Stimulated activated naive CD8-positive, alpha-beta T cell treated with anti-CD3 and anti-CD28 coated beads, Interleukin-15, Interleukin-2, amounts not matched to agents 100 U/mL and 50 U/mL, for 24 hours (primary cell): ENCODE data around the gene UBE2I.

Experiments
- ATAC-seq: fragments of 150-1000 bp; cut with Tn5 transposase; one replicate; pipeline ENCODE4 v1.10.0; 2021
- DNase-seq: peaks from one replicate; pipeline ENCODE4 v3.0.0; 2021

Gene UBE2I

GRCh38 chr16:1343428-1344242, 34.2 kb downstream of the UBE2I start:
- no peak for DNase-seq
- ATAC-seq = no peak

GRCh38 chr16:1344499-1344898, 35.1 kb downstream of the UBE2I start:
- no peak for DNase-seq
- ATAC-seq = no peak

DNA sequence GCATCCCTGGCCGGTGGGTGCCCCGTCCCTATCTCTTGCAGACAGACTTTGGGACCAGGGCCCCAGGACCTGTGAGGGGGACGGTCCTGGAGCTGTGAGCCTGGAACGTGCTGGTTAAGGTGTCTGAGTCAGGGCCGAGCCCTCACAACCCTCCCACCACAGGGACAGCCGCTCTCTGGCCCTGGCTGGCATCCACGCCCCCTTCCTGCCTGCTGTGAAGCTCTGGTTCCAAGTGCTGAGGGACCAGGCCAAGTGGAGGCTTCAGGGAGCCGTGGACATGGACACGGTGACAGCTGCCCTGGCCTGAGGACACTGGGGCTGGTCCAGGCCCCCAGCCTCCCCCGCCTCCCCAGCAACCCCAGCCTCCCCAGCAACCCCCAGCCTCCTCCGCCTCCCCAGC, 35.7 kb downstream of the UBE2I start:
- ATAC-seq = no peak
- no peak for DNase-seq

DNA sequence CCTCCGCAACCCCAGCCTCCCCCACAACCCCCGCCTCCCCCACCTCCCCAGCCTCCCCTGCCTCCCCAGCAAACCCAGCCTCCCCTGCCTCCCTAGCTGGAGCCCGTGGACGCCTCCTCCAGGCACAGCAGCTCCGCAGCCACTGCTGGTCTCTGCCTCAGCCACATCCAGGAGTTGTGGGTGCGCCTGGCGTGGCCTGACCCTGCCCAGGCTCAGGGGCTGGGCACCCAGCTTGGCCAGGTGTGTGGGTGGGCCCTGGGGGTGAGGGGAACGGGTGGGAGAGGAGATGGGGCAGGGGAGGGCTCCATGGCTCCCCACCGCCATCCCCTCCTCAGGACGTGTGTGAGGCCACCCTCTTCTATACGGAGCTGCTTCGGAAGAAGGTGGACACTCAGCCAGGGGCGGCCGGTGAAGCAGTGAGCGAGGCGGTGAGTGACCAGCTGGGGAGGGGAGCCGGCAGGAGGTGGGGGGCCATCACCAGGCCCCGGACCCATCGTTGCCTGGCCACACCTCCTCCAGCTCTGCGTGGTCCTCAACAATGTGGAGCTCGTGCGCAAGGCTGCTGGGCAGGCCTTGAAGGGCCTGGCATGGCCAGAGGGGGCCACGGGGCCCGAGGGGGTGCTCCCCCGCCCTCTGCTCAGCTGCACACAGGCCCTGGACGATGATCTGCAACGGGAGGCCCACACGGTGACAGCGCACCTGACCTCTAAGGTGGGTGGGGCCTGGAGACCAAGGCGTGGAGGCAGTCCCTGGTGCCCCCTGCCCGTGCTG, 36.4 kb downstream of the UBE2I start:
- no peak for ATAC-seq
- DNase-seq = no peak

GRCh38 chr16:1346422-1347285, 37.2 kb downstream of the UBE2I start:
- DNase-seq = no peak
- ATAC-seq = no peak

- DNase-seq (no peak), ATAC-seq (no peak)
Measured at GRCh38 chr16:1347286-1347855, 37.9 kb downstream of the UBE2I start.

- ATAC-seq (no peak), DNase-seq (no peak)
Measured at GRCh38 chr16:1347962-1348361, 38.5 kb downstream of the UBE2I start.

GRCh38 chr16:1348441-1348840, 39.0 kb downstream of the UBE2I start:
- ATAC-seq (no peak), DNase-seq (no peak)

GRCh38 chr16:1348926-1349325, 39.5 kb downstream of the UBE2I start:
- ATAC-seq (no peak), DNase-seq (no peak)

DNA sequence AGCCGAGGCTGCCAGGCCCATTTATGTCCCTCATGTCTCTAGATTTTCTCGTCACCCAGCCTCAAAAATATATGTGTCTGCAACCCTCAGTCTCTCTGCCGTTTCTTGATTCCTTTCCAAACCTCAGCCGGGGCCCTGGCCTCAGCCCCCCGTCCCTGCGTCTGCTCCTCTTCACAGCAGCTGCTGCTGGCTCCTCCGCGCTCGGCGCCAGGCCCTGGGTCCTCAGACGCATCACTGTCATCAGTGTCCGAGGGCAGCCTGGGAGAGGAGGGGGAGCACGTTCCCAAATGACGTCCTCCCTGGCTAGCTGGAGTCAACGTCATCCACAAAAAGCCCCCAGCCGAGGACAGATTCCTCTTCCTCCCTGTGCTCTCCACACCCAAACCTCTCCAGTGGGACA, 39.9 kb downstream of the UBE2I start:
- no peak for DNase-seq
- no peak for ATAC-seq

DNA sequence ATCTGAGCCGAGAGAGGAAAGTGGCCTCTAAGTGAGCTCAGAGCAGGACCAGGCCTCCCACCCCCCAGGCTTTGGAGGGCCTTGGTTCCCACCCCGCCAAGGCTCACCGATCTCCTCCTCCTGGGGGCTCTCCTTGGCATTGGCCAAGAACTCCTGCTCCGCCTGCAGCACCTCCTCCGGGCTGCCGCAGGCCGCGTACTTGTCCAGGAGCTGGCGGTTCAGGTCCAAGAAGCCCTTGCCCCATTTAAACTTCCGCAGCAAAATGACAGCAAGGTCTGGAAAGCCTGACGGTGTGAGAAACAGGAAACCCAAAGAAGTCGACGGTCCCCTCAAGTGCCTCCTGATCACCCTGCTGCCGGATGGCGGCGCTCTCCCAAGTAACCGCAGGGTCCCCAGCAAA, 40.5 kb downstream of the UBE2I start:
- DNase-seq (no peak), ATAC-seq (no peak)

GRCh38 chr16:1350691-1351090, 41.3 kb downstream of the UBE2I start:
- DNase-seq = no peak
- ATAC-seq = no peak

- no peak for DNase-seq
- ATAC-seq = no peak
Measured at GRCh38 chr16:1351215-1351581, 41.8 kb downstream of the UBE2I start.

DNA sequence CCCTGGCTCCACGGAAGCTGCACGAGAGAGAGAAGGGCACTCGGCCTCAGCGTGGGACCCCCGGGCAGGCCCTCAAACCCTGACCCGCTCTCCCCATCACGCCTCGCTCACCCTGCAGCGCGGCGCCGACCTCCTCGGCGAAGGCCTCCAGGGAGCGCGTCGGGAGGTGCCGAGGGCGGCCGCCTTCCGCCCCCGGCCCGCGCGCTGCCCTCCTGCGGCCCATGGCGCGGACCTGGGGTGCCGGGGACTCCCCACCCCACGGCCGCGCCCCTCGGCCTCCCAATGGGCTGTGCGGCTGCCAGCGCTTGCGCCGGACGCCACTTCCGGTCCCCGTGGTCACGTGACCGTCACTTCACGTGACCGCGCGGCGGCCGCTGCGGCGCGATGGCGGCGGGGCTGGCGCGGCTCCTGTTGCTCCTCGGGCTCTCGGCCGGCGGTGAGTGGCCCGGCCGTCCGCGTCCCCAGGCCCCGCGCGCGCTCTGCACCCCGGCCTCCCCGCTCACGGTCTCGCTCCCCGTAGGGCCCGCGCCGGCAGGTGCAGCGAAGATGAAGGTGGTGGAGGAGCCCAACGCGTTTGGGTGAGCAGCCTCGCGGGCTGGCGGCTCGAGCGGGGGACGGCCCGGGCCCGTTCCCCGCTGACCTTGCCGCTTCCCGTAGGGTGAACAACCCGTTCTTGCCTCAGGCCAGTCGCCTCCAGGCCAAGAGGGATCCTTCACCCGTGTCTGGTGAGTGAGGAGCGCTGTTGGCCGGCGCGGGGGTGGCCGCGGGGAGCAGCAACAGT, 42.3 kb downstream of the UBE2I start, which contains the start of the genes GNPTG and TSR3:
Gene GNPTG, plus strand, starts transcription at position 350 of the 781 bp plus-strand sequence. Its CDS starts 35 bp downstream, at position 385.
Gene TSR3, minus strand, starts transcription at position 297 of the 781 bp plus-strand sequence. Its CDS starts 74 bp downstream, at position 223.
- ATAC-seq = peak; percentile 78
- DNase-seq = peak; percentile 91

- DNase-seq (no peak), ATAC-seq (no peak)
Measured at GRCh38 chr16:1354815-1355540, 45.5 kb downstream of the UBE2I start.

DNA sequence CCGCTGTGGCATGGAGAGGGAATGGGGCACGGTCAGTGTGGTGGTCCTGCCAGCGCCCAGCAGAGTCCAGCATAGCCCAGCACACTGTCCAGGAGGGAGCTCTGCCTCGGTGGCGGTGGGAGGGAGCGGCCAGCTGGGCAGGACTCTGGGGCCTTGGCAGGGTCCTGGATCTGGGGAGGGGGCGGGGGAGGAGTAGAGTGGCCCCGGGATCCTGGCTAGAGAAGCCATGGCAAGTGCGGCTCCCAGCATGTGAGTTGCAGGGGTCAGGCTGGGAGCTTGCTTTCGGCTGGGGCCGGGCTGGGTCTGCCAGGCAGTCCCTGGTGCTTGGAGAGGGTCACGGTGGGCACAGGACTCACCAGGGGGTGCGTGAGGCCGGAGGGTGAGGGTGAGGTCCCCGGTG, 46.2 kb downstream of the UBE2I start:
- ATAC-seq = no peak

GRCh38 chr16:1356061-1356900, 46.8 kb downstream of the UBE2I start:
- DNase-seq (no peak), ATAC-seq (no peak)

More for the DNA sequence above, 46.2 kb downstream of the UBE2I start:
- DNase-seq = no peak

- no peak for DNase-seq
- ATAC-seq = peak; percentile 30
Measured at GRCh38 chr16:1357906-1358566, 48.6 kb downstream of the UBE2I start.
